HG03460 (cell line): ENCODE results near the gene B4GALNT2.
"Not testable (repeated sequence)": the region's sequence is repeated elsewhere in the genome, so short reads cannot be mapped to it uniquely, and the experiment has no call there.

Source experiments
- ATAC-seq: cut with Tn5 transposase; IDR thresholded peaks from one replicate; pipeline ENCODE4 v1.9.1; 2021; ENCODE audit not compliant: unreplicated experiment

The B4GALNT2 gene

GRCh38 chr17:49120166-49120565, 12.4 kb upstream of the B4GALNT2 start:
- no peak for ATAC-seq

- no peak for ATAC-seq
Observed at GRCh38 chr17:49121696-49122292, 10.8 kb upstream of the B4GALNT2 start.

- ATAC-seq, result no peak
Observed at GRCh38 chr17:49122566-49122965, 10.0 kb upstream of the B4GALNT2 start.

- ATAC-seq, result no peak
Observed at GRCh38 chr17:49123061-49123460, 9.5 kb upstream of the B4GALNT2 start.

GRCh38 chr17:49125449-49125848, 7.1 kb upstream of the B4GALNT2 start:
- ATAC-seq, result no peak

- ATAC-seq, result not testable (repeated sequence)
Observed at GRCh38 chr17:49126183-49126859, 6.2 kb upstream of the B4GALNT2 start.

GRCh38 chr17:49129359-49129950, 3.1 kb upstream of the B4GALNT2 start:
- ATAC-seq, result not testable (repeated sequence)

- no peak for ATAC-seq
Observed at GRCh38 chr17:49130891-49131290, 1.7 kb upstream of the B4GALNT2 start.

- ATAC-seq, result no peak
Observed at GRCh38 chr17:49132317-49132698, 261 bp upstream of the B4GALNT2 start.

GRCh38 chr17:49136335-49136734, 3.8 kb downstream of the B4GALNT2 start:
- no peak for ATAC-seq

- not testable (repeated sequence) for ATAC-seq
Observed at GRCh38 chr17:49145654-49146053, 13.1 kb downstream of the B4GALNT2 start.

- no peak for ATAC-seq
Observed at GRCh38 chr17:49146620-49147306, 14.2 kb downstream of the B4GALNT2 start.

- no peak for ATAC-seq
Observed at GRCh38 chr17:49148171-49148570, 15.6 kb downstream of the B4GALNT2 start.

- ATAC-seq, result no peak
Observed at GRCh38 chr17:49151996-49152395, 19.4 kb downstream of the B4GALNT2 start.

- ATAC-seq, result no peak
Observed at GRCh38 chr17:49156256-49156655, 23.7 kb downstream of the B4GALNT2 start.

- ATAC-seq, result no peak
Observed at GRCh38 chr17:49157784-49158183, 25.2 kb downstream of the B4GALNT2 start.

- no peak for ATAC-seq
Observed at GRCh38 chr17:49162866-49163265, 30.3 kb downstream of the B4GALNT2 start.

GRCh38 chr17:49165143-49165542, 32.6 kb downstream of the B4GALNT2 start:
- ATAC-seq, result no peak

- no peak for ATAC-seq
Observed at GRCh38 chr17:49168706-49169105, 36.1 kb downstream of the B4GALNT2 start.

GRCh38 chr17:49170216-49170615, 37.6 kb downstream of the B4GALNT2 start:
- no peak for ATAC-seq

GRCh38 chr17:49170711-49171110, 38.1 kb downstream of the B4GALNT2 start:
- not testable (repeated sequence) for ATAC-seq

GRCh38 chr17:49175978-49176377, 43.4 kb downstream of the B4GALNT2 start:
- not testable (repeated sequence) for ATAC-seq
